HG03571 (cell line): ENCODE data around the gene FSCN2.

ENCODE experiments used
- ATAC-seq: cut with Tn5 transposase; IDR thresholded peaks from one replicate; pipeline ENCODE4 v1.9.1; 2021; ENCODE audit not compliant: unreplicated experiment

FSCN2 gene

GRCh38 chr17:81552244-81553017 is 24.3 kb downstream of the FSCN2 start, which contains the start of gene FAAP100:
Gene FAAP100, minus strand, starts transcription at chr17:81552353. Its CDS starts 23 bp downstream, at chr17:81552330.
- peak; percentile 50 for ATAC-seq

- ATAC-seq = peak; percentile 17
Observed at GRCh38 chr17:81553018-81553615, 24.9 kb downstream of the FSCN2 start.

- ATAC-seq = no peak
Observed at GRCh38 chr17:81553616-81554181, 25.5 kb downstream of the FSCN2 start.

- no peak for ATAC-seq
Observed at GRCh38 chr17:81556175-81556691, 28.1 kb downstream of the FSCN2 start.

- no peak for ATAC-seq
Observed at GRCh38 chr17:81556863-81557262, 28.7 kb downstream of the FSCN2 start.

GRCh38 chr17:81557276-81558114 is 29.3 kb downstream of the FSCN2 start:
- ATAC-seq = no peak

- no peak for ATAC-seq
Observed at GRCh38 chr17:81558115-81558468, 29.9 kb downstream of the FSCN2 start.

GRCh38 chr17:81558941-81559806 is 31.0 kb downstream of the FSCN2 start:
- no peak for ATAC-seq

GRCh38 chr17:81561494-81561885 is 33.3 kb downstream of the FSCN2 start:
- no peak for ATAC-seq

GRCh38 chr17:81563861-81564586 is 35.8 kb downstream of the FSCN2 start:
- ATAC-seq = no peak

- ATAC-seq = no peak
Observed at GRCh38 chr17:81564778-81565177, 36.6 kb downstream of the FSCN2 start.

GRCh38 chr17:81565231-81565630 is 37.1 kb downstream of the FSCN2 start:
- no peak for ATAC-seq

- ATAC-seq = no peak
Observed at GRCh38 chr17:81566461-81567126, 38.4 kb downstream of the FSCN2 start.

- no peak for ATAC-seq
Observed at GRCh38 chr17:81567191-81567590, 39.0 kb downstream of the FSCN2 start.

GRCh38 chr17:81568416-81568815 is 40.2 kb downstream of the FSCN2 start:
- no peak for ATAC-seq

- no peak for ATAC-seq
Observed at GRCh38 chr17:81569986-81570514, 41.9 kb downstream of the FSCN2 start.

GRCh38 chr17:81570964-81571363 is 42.8 kb downstream of the FSCN2 start:
- ATAC-seq = no peak

GRCh38 chr17:81572563-81573168 is 44.5 kb downstream of the FSCN2 start:
- no peak for ATAC-seq
